SH-SY5Y (cell line): ENCODE measurements around the gene KRT86.

Experiments used
- GATA2 ChIP-seq: IDR thresholded peaks from 2 replicates; pipeline ENCODE4 v1.6.1; 2011; ENCODE audit warnings: mild to moderate bottlenecking, low read depth, low read length
- GATA3 ChIP-seq: IDR thresholded peaks from 2 replicates; pipeline ENCODE4 v1.6.1; 2011; ENCODE audit warnings: low read depth, mild to moderate bottlenecking, low read length, moderate library complexity

DNA sequence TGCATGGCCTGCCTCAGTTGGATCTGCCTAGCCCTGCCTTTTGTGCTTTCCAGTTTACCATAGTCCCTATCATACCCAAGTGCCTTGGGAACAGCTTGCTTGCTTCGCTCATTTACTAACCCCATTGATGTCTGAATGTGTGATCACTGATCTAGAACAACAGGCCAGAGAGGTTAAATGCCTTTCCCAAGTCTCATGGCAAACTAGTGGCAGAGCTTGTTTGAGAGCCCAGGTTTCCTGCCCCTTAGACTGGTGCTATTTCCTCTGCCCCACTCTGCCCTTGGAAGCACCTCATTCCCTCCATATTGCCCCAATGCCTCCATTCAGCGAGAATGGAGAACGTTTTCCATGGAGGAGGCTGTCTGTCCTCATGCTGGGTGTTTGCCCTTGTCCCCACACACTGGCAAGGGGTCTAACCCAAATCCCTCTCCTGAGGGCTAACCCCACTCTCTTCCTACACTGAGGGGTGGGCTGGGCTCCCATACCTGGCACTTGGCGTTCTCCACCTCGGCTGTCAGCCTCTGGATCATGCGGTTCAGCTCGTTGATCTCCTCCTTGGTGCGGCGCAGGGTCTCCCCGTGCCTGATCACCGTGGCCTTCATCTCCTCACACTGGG lies 21.6 kb upstream of the KRT86 start:
- TF ChIP-seq GATA2 (no peak), GATA3 (no peak)
